ENCODE data around the gene NELFCD.

GRCh38 chr20:59015812-59016711, 35.0 kb downstream of the NELFCD start:
- no peak for TF ChIP-seq CTCF (tag by site-specific recombination; IDR thresholded peaks at IDR 0.05)
- no peak for TF ChIP-seq ZNF140 (tag by site-specific recombination; IDR thresholded peaks at IDR 0.05)
- TF ChIP-seq ZNF366 (tag by site-specific recombination; conservative IDR thresholded peaks at IDR 0.05), result no peak
- TF ChIP-seq PRDM10 (tag by site-specific recombination; IDR thresholded peaks at IDR 0.05), result no peak
- TF ChIP-seq ZNF311 (tag by site-specific recombination; IDR thresholded peaks at IDR 0.05; ENCODE audit: borderline replicate concordance), result no peak
- TF ChIP-seq ZNF18 (tag by site-specific recombination; IDR thresholded peaks at IDR 0.05), result no peak
- TF ChIP-seq ZNF610 (tag by site-specific recombination; IDR thresholded peaks at IDR 0.05; ENCODE audit: borderline replicate concordance), result no peak
- TF ChIP-seq ZNF138 (tag by site-specific recombination; IDR thresholded peaks at IDR 0.05; ENCODE audit: borderline replicate concordance), result no peak
- TF ChIP-seq SETDB1 (IDR thresholded peaks at IDR 0.05; ENCODE audit: insufficient read length, low read length), result no peak
- no peak for TF ChIP-seq SP7 (tag by site-specific recombination; IDR thresholded peaks at IDR 0.05)

Measured in HEK293 (cell line).